Astrocyte (in vitro differentiated cells and primary cell): ENCODE measurements around the gene RNGTT. TPM values are rescaled to one million over a fixed set of nuclear protein-coding genes. Genes with fewer than 3 reads are reported as not detected.

Experiments
- DNase-seq: peaks from one replicate; pipeline ENCODE4 v3.0.0-alpha.2; 2010; ENCODE audit warnings: low read depth
- FAIRE-seq: peaks from 2 replicates; lab custom pipeline; 2011; peaks lifted over from hg19 to GRCh38; lab: Jason Lieb, UNC
- H2AFZ ChIP-seq: 2 replicates; pipeline ENCODE4 v1.6.0; 2012; ENCODE audit warnings: low read depth, low read length, inconsistent platforms
- H3K27ac ChIP-seq: 2 replicates; pipeline ENCODE4 v1.5.1; 2011; ENCODE audit warnings: low read depth, low read length, inconsistent platforms
- H3K27me3 ChIP-seq: 2 replicates; pipeline ENCODE4 v1.6.0; 2011; ENCODE audit warnings: low read length, inconsistent platforms; ENCODE audit not compliant: insufficient read depth
- H3K36me3 ChIP-seq: 2 replicates; pipeline ENCODE4 v1.5.1; 2011; ENCODE audit warnings: low read length, inconsistent platforms; ENCODE audit not compliant: insufficient read depth
- H3K4me1 ChIP-seq: 2 replicates; pipeline ENCODE4 v1.5.1; 2011; ENCODE audit warnings: low read length, inconsistent platforms; ENCODE audit not compliant: insufficient read depth
- H3K4me2 ChIP-seq: 2 replicates; pipeline ENCODE4 v1.6.0; 2012; ENCODE audit warnings: low read length, inconsistent platforms
- H3K4me3 ChIP-seq: 2 replicates; pipeline ENCODE4 v1.5.1; 2011; ENCODE audit warnings: low read depth, mild to moderate bottlenecking, low read length, inconsistent platforms; ENCODE audit not compliant: insufficient read depth
- H3K79me2 ChIP-seq: 2 replicates; pipeline ENCODE4 v1.6.0; 2012; ENCODE audit warnings: mild to moderate bottlenecking, low read length, inconsistent platforms; ENCODE audit not compliant: insufficient read depth
- H3K9ac ChIP-seq: 2 replicates; pipeline ENCODE4 v1.6.0; 2012; ENCODE audit warnings: mild to moderate bottlenecking, low read length, inconsistent platforms
- H3K9me3 ChIP-seq: 2 replicates; pipeline ENCODE4 v1.5.1; 2012; ENCODE audit warnings: low read depth, mild to moderate bottlenecking, low read length, inconsistent platforms; ENCODE audit not compliant: insufficient read depth
- H4K20me1 ChIP-seq: 2 replicates; pipeline ENCODE4 v1.6.0; 2012; ENCODE audit warnings: low read length, inconsistent platforms; ENCODE audit not compliant: insufficient read depth
- H3K27ac Mint-ChIP-seq: one replicate; pipeline ENCODE4 v1.8.0; 2021; ENCODE audit warnings: mild to moderate bottlenecking, mixed read lengths; ENCODE audit not compliant: unreplicated experiment
- H3K27me3 Mint-ChIP-seq: one replicate; pipeline ENCODE4 v1.8.0; 2021; ENCODE audit warnings: low read depth, mixed read lengths; ENCODE audit not compliant: unreplicated experiment
- H3K36me3 Mint-ChIP-seq: one replicate; pipeline ENCODE4 v1.8.0; 2021; ENCODE audit warnings: low read depth, mixed read lengths; ENCODE audit not compliant: unreplicated experiment
- H3K4me1 Mint-ChIP-seq: one replicate; pipeline ENCODE4 v1.8.0; 2021; ENCODE audit warnings: low read depth, mixed read lengths; ENCODE audit not compliant: unreplicated experiment
- H3K4me3 Mint-ChIP-seq: one replicate; pipeline ENCODE4 v1.8.0; 2021; ENCODE audit warnings: mild to moderate bottlenecking, moderate library complexity, mixed read lengths; ENCODE audit not compliant: unreplicated experiment
- H3K9me3 Mint-ChIP-seq: one replicate; pipeline ENCODE4 v1.8.0; 2021; ENCODE audit warnings: mild to moderate bottlenecking, mixed read lengths; ENCODE audit not compliant: unreplicated experiment
- EZH2 ChIP-seq: IDR thresholded peaks from 2 replicates; pipeline ENCODE4 v1.6.1; 2012; ENCODE audit warnings: mild to moderate bottlenecking, low read length, inconsistent platforms; ENCODE audit not compliant: insufficient read depth
- total RNA-seq: library from RNA; stranded (reverse); gene quantifications from 2 replicates; pipeline ENCODE4 v1.2.1, GENCODE V29; 2021
- TF ChIP-seq, protein P1 (sequence below): IDR thresholded peaks from 2 replicates; pipeline ENCODE4 v1.5.1; 2011; ENCODE audit warnings: low read depth, mild to moderate bottlenecking, inconsistent platforms, low read length, moderate library complexity; ENCODE audit not compliant: insufficient read depth

RNGTT gene
- total RNA-seq, 1 donor from 2014 or later = 16.0 TPM

DNA sequence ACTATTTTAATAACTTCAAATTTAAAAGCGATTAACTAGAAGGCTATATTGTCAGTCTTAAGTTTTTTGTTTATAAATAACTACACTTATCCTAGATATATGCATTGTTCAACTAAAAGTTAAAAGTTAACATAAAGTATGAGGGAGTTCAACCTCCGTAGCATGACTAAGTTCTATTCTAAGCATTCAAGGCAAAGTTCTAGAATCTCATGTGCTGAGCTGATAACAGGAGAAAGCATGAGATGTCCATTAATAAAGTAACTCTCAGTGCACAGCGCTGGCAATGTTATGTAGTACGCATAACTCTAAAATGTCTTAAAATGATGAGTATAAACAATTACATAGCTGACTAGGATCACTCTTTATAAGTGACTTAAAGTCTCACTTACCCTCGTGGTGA is 264.8 kb downstream of the RNGTT start:
- no peak overlapping the region for H3K4me3 Mint-ChIP-seq
- peaks cover 4% of the 10 kb centered on the region for H4K20me1 ChIP-seq
- H3K9me3 Mint-ChIP-seq = peaks cover 6% of the 10 kb centered on the region
- no peaks in the 10 kb centered on the region for H3K4me1 ChIP-seq
- no peak overlapping the region for H3K27ac Mint-ChIP-seq
- H3K4me1 Mint-ChIP-seq = peaks cover 4% of the 10 kb centered on the region
- H3K79me2 ChIP-seq = no peaks in the 10 kb centered on the region
- H2AFZ ChIP-seq = no peak overlapping the region
- H3K36me3 ChIP-seq = no peaks in the 10 kb centered on the region
- no peaks in the 10 kb centered on the region for H3K9me3 ChIP-seq
- H3K27me3 ChIP-seq = no peaks in the 10 kb centered on the region
- H3K27me3 Mint-ChIP-seq = no peaks in the 10 kb centered on the region
- no peak overlapping the region for H3K27ac ChIP-seq
- H3K4me3 ChIP-seq = no peak overlapping the region
- H3K36me3 Mint-ChIP-seq = no peaks in the 10 kb centered on the region
- FAIRE-seq (no peak), DNase-seq (no peak)
- H3K9ac ChIP-seq = no peak overlapping the region
- no peak overlapping the region for H3K4me2 ChIP-seq
- TF ChIP-seq EZH2 = no peak

DNA sequence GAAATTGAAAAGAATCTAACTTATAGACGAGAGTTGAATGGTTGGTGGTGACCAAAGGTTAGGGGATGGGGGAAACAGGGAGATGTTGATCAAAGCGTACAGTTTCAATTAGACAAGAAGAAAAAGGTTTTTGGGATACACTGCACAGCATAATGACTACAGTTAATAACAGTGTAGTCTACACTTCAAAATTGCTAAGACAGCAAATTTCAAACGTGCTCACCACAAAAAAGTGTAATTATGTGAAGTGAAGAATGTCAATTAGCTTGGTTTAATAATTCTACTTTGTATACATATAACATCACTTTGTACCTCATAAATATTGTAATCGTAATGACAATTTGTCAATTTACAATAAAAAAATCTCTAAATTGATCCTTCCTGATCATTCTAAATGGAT is 267.5 kb downstream of the RNGTT start:
- Histone ChIP-seq H3K4me2 (no peak overlapping the region), H3K4me1 (no peaks in the 10 kb centered on the region), H3K9me3 (no peaks in the 10 kb centered on the region), H3K9ac (no peak overlapping the region), H3K4me3 (no peak overlapping the region), H3K27me3 (no peaks in the 10 kb centered on the region), H2AFZ (no peak overlapping the region), H3K27ac (no peak overlapping the region), H3K79me2 (no peaks in the 10 kb centered on the region), H3K36me3 (no peaks in the 10 kb centered on the region), H4K20me1 (peaks cover 4% of the 10 kb centered on the region)
- DNase-seq (no peak), FAIRE-seq (no peak)
- H3K27ac Mint-ChIP-seq = no peak overlapping the region
- H3K9me3 Mint-ChIP-seq = peaks cover 5% of the 10 kb centered on the region
- no peaks in the 10 kb centered on the region for H3K27me3 Mint-ChIP-seq
- TF ChIP-seq EZH2 = no peak
- TF ChIP-seq, protein P1, sequence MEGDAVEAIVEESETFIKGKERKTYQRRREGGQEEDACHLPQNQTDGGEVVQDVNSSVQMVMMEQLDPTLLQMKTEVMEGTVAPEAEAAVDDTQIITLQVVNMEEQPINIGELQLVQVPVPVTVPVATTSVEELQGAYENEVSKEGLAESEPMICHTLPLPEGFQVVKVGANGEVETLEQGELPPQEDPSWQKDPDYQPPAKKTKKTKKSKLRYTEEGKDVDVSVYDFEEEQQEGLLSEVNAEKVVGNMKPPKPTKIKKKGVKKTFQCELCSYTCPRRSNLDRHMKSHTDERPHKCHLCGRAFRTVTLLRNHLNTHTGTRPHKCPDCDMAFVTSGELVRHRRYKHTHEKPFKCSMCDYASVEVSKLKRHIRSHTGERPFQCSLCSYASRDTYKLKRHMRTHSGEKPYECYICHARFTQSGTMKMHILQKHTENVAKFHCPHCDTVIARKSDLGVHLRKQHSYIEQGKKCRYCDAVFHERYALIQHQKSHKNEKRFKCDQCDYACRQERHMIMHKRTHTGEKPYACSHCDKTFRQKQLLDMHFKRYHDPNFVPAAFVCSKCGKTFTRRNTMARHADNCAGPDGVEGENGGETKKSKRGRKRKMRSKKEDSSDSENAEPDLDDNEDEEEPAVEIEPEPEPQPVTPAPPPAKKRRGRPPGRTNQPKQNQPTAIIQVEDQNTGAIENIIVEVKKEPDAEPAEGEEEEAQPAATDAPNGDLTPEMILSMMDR = no peak
- peaks cover 4% of the 10 kb centered on the region for H3K4me1 Mint-ChIP-seq
- no peak overlapping the region for H3K4me3 Mint-ChIP-seq
- H3K36me3 Mint-ChIP-seq = no peaks in the 10 kb centered on the region

DNA sequence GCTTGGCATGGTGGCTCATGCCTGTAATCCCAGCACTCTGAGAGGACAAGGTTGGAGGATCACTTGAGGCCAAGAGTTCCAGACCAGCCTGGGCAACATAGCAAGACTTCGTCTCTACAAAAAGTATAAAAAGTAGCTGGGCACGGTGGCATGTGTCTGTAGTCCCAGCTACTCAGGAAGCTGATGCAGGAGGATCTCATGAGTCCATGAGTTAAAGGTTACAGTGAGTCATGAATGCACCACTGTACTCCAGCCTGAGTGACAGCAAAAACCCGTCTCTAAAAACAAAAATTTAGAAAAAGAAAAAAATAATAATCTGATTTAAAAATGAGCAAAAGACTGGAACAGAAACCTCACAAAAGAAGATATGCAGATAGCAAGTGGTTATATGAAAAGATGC is 279.7 kb downstream of the RNGTT start:
- H3K36me3 ChIP-seq = no peaks in the 10 kb centered on the region
- FAIRE-seq (no peak), DNase-seq (peak; percentile 20)
- H3K4me3 Mint-ChIP-seq = no peak overlapping the region
- no peaks in the 10 kb centered on the region for H3K79me2 ChIP-seq
- H3K9ac ChIP-seq = no peak overlapping the region
- H3K4me1 ChIP-seq = peaks cover 2% of the 10 kb centered on the region
- TF ChIP-seq EZH2 = no peak
- TF ChIP-seq, protein P1 = no peak
- H3K27me3 Mint-ChIP-seq = no peaks in the 10 kb centered on the region
- no peak overlapping the region for H2AFZ ChIP-seq
- H3K9me3 ChIP-seq = no peaks in the 10 kb centered on the region
- H3K36me3 Mint-ChIP-seq = no peaks in the 10 kb centered on the region
- no peak overlapping the region for H3K27ac Mint-ChIP-seq
- no peak overlapping the region for H3K4me3 ChIP-seq
- H3K27ac ChIP-seq = no peak overlapping the region
- no peaks in the 10 kb centered on the region for H3K9me3 Mint-ChIP-seq
- H3K4me1 Mint-ChIP-seq = peaks cover 7% of the 10 kb centered on the region
- peak overlapping the region; percentile 34 for H3K4me2 ChIP-seq
- H4K20me1 ChIP-seq = no peaks in the 10 kb centered on the region
- no peaks in the 10 kb centered on the region for H3K27me3 ChIP-seq
